GM15510 (cell line): ENCODE results near the gene PPIF.

Experiments
- POLR2A ChIP-seq: IDR thresholded peaks from 3 replicates; pipeline ENCODE4 v1.6.1; 2011; ENCODE audit warnings: borderline replicate concordance; ENCODE audit not compliant: insufficient read length; ENCODE audit errors: extremely low read depth

The PPIF gene

DNA sequence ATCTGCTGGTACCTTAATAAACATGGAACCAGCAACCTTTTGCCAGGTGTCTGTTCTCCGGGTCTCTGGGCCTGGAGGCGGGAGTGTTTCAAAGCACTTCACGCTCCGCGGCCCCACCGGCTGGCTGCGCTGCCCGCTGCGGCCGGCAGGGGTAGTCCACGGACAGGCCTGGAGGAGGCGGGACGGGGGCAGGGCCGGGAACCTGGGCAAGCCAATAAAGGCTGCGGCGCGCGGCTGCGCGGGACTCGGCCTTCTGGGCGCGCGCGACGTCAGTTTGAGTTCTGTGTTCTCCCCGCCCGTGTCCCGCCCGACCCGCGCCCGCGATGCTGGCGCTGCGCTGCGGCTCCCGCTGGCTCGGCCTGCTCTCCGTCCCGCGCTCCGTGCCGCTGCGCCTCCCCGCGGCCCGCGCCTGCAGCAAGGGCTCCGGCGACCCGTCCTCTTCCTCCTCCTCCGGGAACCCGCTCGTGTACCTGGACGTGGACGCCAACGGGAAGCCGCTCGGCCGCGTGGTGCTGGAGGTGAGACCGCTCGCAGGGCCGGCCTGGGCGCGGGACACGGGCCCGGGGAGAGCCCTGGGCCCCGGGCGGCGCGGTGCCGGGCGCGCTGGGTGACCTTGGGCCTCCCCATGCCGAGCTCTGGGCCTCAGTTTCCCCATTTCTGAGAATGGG is at the start of gene PPIF:
Gene PPIF (plus strand): TSS at position 244 of the 668 bp plus-strand sequence. CDS start 80 bp downstream, at position 324.
- peak; percentile 94 for TF ChIP-seq POLR2A

DNA sequence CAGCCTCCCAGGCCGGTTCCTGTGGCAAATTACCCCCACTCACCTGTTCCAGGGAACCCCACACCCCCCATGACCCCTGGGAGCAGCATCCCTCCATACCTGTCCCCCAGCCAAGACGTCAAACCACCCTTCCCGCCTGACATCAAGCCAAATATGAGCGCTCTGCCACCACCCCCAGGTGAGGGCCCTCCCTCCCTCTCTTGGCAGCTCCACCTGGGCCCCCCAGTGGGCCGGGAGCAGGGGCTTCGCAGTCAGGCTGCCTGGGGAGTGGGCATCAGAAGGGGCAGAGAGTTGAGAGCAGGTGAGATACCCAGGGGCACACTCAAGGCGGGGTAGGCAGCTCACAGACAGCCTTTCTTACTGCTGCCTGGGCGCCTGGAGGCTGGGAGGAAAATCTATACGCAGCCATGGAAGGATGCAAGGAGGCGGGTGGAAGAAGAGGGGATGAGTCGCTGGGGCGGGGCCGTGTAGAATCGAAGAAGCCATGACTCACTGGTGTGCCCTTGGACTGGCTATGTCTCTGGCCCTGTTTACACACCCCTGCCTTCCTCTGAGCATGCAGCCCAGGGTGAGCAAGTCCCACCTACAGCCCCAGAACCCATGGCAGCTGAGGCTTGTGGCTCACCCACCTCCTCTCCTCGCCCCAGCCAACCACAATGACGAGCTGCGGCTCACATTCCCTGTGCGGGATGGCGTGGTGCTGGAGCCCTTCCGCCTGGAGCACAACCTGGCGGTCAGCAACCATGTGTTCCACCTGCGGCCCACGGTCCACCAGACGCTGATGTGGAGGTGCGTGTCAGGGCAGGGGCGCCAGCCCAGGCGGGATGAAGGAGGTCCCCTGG is 48.6 kb upstream of the PPIF start:
- TF ChIP-seq POLR2A = no peak

DNA sequence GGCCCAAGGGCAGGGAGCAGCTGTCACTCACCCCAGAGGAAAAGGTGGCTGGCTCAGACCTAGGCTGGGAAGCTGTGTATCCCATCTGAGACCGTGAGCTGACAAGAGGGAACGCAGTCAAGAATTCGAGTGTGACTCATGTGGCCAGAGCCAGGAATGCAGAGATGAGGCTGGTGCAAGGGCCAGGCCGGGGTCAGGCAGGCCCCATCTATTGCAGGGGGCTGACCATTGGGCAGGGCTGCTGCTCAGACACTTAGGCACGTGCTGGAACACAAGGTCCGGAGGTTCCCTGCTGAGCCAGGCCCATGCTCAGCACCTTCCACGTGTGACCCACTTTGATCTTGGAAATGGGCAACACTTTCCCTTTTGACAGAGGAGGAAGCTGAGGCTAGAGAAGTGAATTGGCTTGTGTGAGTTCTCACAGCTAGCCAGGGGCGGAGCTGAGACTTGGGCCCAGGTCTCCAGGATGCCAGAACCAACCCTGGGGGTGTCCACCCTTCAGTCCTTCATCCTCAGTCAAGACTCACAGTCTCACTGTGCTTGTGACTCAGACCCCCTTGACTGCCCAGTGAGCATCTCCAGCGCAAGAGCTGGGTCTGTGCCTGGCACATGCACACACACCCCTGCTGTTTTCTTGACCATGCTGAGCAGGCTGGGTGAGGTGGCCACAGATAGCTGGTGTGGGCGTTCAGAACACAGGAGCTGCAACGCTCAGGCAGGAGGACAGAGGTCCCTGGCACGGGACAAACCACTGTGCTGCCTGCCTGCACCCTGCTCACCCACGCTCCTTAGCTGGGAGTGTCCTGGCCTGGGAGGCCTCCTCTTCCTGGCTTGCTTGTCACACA is 47.6 kb upstream of the PPIF start:
- no peak for TF ChIP-seq POLR2A

DNA sequence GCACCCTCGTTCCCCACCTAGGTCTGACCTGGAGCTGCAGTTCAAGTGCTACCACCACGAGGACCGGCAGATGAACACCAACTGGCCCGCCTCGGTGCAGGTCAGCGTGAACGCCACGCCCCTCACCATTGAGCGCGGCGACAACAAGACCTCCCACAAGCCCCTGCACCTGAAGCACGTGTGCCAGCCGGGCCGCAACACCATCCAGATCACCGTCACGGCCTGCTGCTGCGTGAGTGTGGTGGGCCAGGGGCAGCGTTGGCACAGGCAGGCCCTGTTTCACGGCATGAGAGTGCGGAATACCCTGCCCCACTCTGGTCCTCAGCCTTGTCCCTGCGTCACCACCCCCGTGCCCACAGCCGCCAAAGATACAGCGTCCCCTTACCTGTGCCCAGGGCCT is 46.6 kb upstream of the PPIF start:
- TF ChIP-seq POLR2A = no peak

DNA sequence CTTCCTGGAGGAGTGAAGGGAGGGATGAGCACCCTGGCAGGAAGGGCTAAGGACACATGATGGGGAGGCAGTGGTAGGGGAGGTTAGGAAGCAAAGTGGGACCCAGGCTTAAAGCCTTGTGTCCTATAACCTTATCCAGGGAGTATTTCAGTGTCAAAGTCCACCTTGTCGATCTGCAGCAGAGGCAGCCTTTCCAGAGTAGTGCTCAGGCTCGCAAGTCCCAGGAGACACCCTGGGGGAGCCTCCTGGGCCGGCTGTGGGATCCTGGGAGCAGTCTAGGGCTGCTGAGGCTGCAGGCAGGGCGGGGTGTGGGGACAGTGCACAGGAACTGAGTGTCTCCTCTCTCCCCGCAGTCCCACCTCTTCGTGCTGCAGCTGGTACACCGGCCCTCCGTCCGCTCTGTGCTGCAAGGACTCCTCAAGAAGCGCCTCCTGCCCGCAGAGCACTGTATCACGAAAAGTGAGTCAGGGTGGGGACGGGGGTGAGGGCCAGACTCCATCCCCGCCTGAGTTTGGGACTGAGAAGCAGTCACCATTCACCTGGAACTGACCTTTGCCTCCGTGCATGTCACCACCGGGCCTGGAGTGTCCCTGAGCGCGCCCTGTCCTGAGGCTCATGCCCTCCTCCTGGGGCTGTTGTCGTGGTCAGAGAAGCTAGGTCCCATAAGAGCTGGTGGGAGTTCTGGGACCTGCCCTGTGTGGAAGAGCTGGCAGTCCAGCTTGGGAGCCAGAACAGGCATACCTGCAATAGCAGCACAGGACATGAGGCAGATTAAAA is 45.3 kb upstream of the PPIF start:
- TF ChIP-seq POLR2A = no peak

DNA sequence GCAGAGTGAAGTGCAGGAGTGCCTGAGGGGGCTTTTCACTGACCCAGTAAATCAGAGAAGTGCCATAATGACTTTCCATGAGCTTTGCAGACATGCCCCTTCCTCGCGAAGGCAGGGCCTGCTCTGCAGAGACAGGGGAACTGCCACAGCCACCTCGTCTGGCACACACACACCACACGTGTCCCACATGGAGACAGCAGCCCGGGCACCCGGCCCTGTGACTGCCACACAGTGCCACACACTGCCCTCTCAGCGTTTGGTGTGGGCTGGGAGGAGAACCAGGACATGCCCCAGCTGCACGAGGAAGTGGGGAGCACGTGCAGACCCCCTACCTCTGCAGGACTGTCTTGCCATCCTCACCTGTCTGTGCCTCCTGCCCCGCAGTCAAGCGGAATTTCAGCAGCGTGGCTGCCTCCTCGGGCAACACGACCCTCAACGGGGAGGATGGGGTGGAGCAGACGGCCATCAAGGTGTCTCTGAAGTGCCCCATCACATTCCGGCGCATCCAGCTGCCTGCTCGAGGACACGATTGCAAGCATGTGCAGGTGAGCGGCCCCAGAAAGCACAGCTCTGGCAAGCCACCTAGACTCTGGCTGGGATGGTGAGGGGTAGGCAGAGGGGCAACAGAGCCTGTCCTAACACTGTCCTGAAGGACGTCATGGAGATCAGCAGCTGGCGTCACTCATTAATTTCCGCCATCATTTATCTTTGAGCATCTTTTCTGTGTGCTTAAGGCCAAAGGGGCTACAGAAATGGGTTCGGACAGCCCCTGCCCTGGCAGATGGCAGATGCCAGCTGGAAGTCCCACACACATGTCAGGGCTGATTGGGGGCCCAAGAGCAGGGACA is 43.4 kb upstream of the PPIF start:
- no peak for TF ChIP-seq POLR2A

DNA sequence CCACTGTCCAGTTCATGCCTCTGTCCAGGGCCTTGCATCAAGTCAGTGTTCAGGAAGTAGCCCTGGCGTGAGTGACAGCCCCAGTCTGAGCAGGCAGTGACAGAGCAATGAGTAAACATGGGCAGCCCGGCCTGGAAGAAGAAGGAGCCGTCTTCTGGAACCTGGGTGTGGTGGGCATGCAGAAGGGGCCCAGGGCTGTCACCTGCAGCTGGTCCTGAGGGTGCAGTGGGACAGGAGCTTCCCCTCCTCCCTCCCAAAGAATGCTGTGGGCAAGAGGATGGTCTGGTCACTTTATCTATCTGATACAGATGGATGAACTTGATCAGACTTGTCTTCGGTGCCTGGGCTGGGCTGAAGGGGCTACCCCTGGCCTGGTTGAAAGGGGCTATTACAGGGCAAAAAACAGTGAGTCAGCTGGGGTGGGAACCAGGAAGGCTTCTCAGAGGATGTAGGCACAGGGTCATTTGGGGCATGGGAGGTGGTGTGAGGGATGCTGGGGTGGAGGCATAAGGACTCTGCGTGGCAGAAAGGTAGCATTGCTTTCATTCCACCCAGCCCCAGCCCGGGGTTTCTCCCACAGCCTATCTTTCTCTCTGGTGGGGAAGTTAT is 42.7 kb upstream of the PPIF start:
- no peak for TF ChIP-seq POLR2A

DNA sequence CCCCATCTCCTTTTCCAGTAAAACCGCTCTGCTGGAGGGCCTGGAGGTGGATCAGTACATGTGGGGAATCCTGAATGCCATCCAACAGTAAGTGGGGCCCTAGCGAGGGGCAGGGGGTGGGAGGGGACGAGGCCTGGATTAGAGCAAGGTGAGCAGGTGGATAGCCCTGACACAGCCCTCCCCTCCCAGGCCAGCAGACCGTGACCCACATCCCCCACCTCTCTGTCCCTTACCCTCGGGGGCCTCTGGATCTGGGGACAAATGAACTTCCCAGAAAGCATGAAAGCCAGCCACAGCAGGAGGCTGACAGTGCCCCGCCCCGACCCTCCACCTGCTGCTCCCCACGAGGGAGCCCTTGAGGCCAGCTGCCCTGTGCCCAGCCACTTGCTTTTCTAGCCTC is 41.8 kb upstream of the PPIF start:
- TF ChIP-seq POLR2A = no peak

DNA sequence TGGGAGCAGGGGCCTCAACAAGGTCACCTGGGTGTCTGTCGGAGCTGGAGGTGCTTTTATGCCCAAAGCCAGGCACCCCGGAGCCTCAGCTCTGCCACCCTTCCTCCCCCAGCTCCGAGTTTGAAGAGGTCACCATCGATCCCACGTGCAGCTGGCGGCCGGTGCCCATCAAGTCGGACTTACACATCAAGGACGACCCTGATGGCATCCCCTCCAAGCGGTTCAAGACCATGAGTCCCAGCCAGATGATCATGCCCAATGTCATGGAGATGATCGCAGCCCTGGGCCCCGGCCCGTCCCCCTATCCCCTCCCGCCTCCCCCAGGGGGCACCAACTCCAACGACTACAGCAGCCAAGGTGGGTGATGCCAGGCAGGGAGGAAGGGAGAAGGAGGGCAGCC is 41.3 kb upstream of the PPIF start:
- no peak for TF ChIP-seq POLR2A

DNA sequence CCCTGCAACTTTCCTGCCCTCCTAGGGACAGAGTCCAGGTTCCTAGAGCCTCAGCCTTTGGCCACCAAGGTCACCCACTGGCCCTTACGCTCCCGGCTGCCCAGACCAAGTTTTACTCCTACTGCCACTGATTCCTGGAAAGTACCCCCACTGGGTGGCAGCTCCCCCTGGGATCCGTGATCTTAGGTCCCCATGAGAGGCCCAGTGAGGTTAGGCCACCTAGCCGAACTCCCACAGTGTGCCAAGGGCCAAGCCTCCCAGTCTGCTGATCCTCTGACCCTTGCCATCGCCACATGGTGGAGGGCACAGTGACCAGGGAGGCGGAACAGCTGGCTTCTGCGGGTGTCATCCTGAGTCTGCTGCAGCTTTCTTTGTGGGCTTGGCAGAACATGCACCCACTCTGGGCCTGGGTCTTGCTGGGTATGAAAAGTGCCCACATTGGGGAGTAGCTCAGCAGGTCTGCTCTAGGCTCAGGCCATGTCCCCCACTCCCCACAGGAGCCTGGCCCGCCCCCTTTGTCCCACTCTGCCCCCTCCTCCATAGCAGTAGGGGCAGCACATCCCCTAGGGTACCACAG is 40.5 kb upstream of the PPIF start:
- no peak for TF ChIP-seq POLR2A

DNA sequence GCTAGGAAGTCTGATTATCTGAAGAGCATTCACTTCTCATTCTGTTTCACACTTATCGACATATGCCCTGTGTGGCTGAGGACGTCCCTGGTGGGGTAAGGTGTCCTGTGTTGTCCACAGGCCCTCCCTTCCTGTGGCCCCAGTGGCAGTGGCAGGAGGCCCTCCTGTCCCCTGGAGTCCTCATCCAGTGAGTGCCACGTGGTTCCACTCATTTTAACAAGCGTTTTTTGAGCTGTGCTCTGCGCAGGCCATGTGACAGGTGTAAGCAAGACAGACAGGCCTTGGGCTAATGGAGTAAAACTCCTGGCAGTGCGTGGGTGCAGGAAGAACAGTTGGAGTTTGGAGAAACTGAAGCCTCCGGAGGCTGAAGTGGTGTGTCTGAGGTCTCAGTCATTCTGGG is 39.3 kb upstream of the PPIF start:
- no peak for TF ChIP-seq POLR2A

DNA sequence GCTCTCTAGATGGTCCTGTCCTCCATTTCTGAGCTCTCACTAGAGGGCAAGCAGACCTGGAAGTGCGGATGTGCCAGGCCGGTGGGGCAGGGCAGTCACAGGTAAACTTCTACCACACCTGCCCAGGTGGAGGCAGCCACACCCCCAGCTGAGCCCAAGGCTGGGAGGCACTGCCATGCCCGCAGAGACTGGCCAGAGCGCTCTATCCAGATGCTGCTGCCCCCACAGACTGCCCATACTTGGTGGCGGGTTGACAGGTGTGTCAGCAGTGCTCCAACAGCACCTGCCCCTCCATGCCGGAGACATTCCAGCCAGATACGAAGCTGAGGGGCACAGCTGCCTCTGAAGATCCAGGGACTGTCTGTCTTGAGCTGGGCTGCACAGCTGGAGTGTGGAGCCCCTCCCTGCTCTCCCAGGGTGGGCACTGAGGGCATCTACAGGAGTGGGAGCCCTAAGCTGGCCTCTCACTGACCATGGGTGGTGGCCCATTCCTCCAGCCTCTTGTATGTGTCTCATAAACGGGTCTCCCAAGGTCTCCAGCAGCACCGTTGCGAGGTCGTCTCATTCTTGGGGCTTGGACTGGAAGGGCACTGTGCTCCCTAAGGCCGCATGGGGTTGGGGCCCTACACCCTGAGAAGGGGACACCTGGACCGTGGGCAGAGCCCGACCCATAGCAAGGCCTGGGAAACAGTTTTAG is 38.2 kb upstream of the PPIF start:
- no peak for TF ChIP-seq POLR2A
